K562 (cell line): ENCODE results near the gene OLFML1. TPM values are rescaled to one million over a fixed set of nuclear protein-coding genes. Genes with fewer than 3 reads are reported as not detected.

Experiments
- ATAC-seq: fragments of 200-7000 bp; cut with Tn5 transposase; 3 replicates; pipeline ENCODE4 v1.9.1; 2020; ENCODE audit warnings: moderate library complexity
- BruUV-seq: library from RNA; stranded (reverse); fragments of 400-500 nt; replicated peaks from 2 replicates; lab custom pipeline; 2021; lab: Mats Ljungman, UMichigan
- CTCF ChIA-PET: fragments of 300-600 bp; formaldehyde crosslinking; extraction: SDS; loops from one replicate; lab custom pipeline; 2021; ENCODE audit warnings: low intra/inter-chr PET ratio; lab: Yijun Ruan, JAX
- POLR2A ChIA-PET: fragments of 300-600, 350-650 bp; sonication (Branson Sonifier 250); formaldehyde crosslinking; extraction: SDS; loops from one replicate; lab custom pipeline; 2021; ENCODE audit warnings: antibody characterized with exemption, inconsistent platforms; lab: Yijun Ruan, JAX
- DNase-seq, 4 experiments: peaks; one replicate each; pipeline versions ENCODE4 v3.0.0 to v3.0.0-alpha.2; 2011 to 2018; ENCODE audit warnings: low spot score in 3 of 4, mixed read lengths in 3 of 4; ENCODE audit errors: extremely low read depth in 1 of 4
- FAIRE-seq: peaks from 2 replicates; lab custom pipeline; 2011; peaks lifted over from hg19 to GRCh38; lab: Jason Lieb, UNC
- H2AFZ ChIP-seq: 2 replicates; pipeline ENCODE4 v1.6.0; 2011; ENCODE audit warnings: low read depth, low read length, control low read depth, inconsistent platforms
- H3K27ac ChIP-seq: fragments of 200-600 bp; 3 replicates; pipeline ENCODE4 v1.8.0; 2011; ENCODE audit warnings: low read depth, mild to moderate bottlenecking, control low read depth, inconsistent platforms, low read length, moderate library complexity, mixed read lengths; ENCODE audit errors: extremely low read depth
- H3K27me3 ChIP-seq, 2 experiments: fragments of 300-600 bp in 1 of 2; 2 replicates in 1 of 2; 3 replicates in 1 of 2; pipeline versions ENCODE4 v1.6.0 to v1.8.0; 2011; ENCODE audit warnings: inconsistent platforms in 2 of 2, low read length in 2 of 2, mild to moderate bottlenecking in 1 of 2, mixed read lengths in 1 of 2, moderate library complexity in 1 of 2; ENCODE audit not compliant: control insufficient read depth in 2 of 2, insufficient read depth in 2 of 2
- H3K36me3 ChIP-seq: fragments of 300-600 bp; 3 replicates; pipeline ENCODE4 v1.8.0; 2011; ENCODE audit warnings: mild to moderate bottlenecking, low read length, inconsistent platforms; ENCODE audit not compliant: control insufficient read depth, insufficient read depth
- H3K4me1 ChIP-seq, 2 experiments: fragments of 200-600 bp in 1 of 2; replicated peaks in 1 of 2; 2 replicates in 1 of 2; 3 replicates in 1 of 2; pipeline versions ENCODE4 v1.5.1 to v1.8.0; 2011; ENCODE audit warnings: inconsistent platforms in 2 of 2, low read length in 2 of 2, mild to moderate bottlenecking in 1 of 2, mixed read lengths in 1 of 2, moderate library complexity in 1 of 2; ENCODE audit not compliant: control insufficient read depth in 2 of 2, insufficient read depth in 2 of 2
- H3K4me2 ChIP-seq: 2 replicates; pipeline ENCODE4 v1.6.1; 2011; ENCODE audit warnings: low read length, control low read depth, inconsistent platforms, mixed read lengths; ENCODE audit not compliant: insufficient read depth
- H3K4me3 ChIP-seq: fragments of 200-600 bp; sonication (generic), shearing (Covaris generic); 2 replicates; pipeline ENCODE4 v1.5.1; 2016; ENCODE audit warnings: control low read depth, inconsistent platforms
- H3K79me2 ChIP-seq: fragments of 200-600 bp; 3 replicates; pipeline ENCODE4 v1.8.0; 2011; ENCODE audit warnings: low read length, inconsistent platforms; ENCODE audit not compliant: control insufficient read depth, insufficient read depth
- H3K9ac ChIP-seq, 2 experiments: 2 replicates each; pipeline versions ENCODE4 v1.6.0 to v1.6.1; 2011; ENCODE audit warnings: low read depth in 2 of 2, low read length in 2 of 2, control low read depth in 1 of 2, inconsistent platforms in 1 of 2, mild to moderate bottlenecking in 1 of 2, mixed read lengths in 1 of 2; ENCODE audit not compliant: insufficient read depth in 1 of 2
- H3K9me1 ChIP-seq: one replicate; pipeline ENCODE4 v1.6.0; 2011; ENCODE audit warnings: inconsistent platforms, mild to moderate bottlenecking, low read length, moderate library complexity; ENCODE audit not compliant: control insufficient read depth, insufficient read depth
- H3K9me3 ChIP-seq: replicated peaks from 2 replicates; pipeline ENCODE4 v1.5.1; 2011; ENCODE audit warnings: low read depth, low read length, inconsistent platforms; ENCODE audit not compliant: control insufficient read depth, insufficient read depth
- H4K20me1 ChIP-seq: replicated peaks from 2 replicates; pipeline ENCODE4 v1.6.1; 2011; ENCODE audit warnings: low read length, inconsistent platforms, mixed read lengths; ENCODE audit not compliant: control insufficient read depth, insufficient read depth
- CBFA2T2 ChIP-seq: fragments of 450-650 bp; conservative IDR thresholded peaks from 2 replicates; pipeline ENCODE4 v1.6.1; 2017; ENCODE audit warnings: mild to moderate bottlenecking
- CBFA2T3 ChIP-seq: fragments of 450-650 bp; IDR thresholded peaks from 2 replicates; pipeline ENCODE4 v1.6.1; 2017
- RBM25 ChIP-seq: fragments of 200-400 bp; formaldehyde crosslinking; IDR thresholded peaks from 2 replicates; pipeline ENCODE4 v1.6.1; 2018; ENCODE audit warnings: low read length, low read depth, moderate library complexity; ENCODE audit not compliant: severe bottlenecking
- TAL1 ChIP-seq: fragments of 450-650 bp; IDR thresholded peaks from 2 replicates; pipeline ENCODE4 v1.6.1; 2016; ENCODE audit warnings: mild to moderate bottlenecking
- TCF3 ChIP-seq: sonication (generic); formaldehyde crosslinking; IDR thresholded peaks from 2 replicates; pipeline ENCODE4 v1.4.0; 2020; ENCODE audit warnings: mild to moderate bottlenecking, missing genetic modification reagents
- WHSC1 ChIP-seq: IDR thresholded peaks from one replicate; pipeline ENCODE4 v1.6.1; 2012; ENCODE audit warnings: low read length, control low read depth, inconsistent platforms
- WGBS: fragments of 100-300 bp; shearing (Covaris generic); methylation state at CpG from one replicate; pipeline ENCODE4 v1.1.6; 2016; ENCODE audit warnings: low coverage, mixed read lengths; ENCODE audit not compliant: insufficient coverage; ENCODE audit errors: missing lambda C conversion rate; 5-methylcytosine and 5-hydroxymethylcytosine counted together
- in situ Hi-C: fragments of 300-500 bp; cut with MboI; formaldehyde crosslinking; loops from 4 replicates; pipeline ENCODE4 v1.15.0; 2018; ENCODE audit warnings: inconsistent platforms, mixed read lengths
- intact Hi-C: fragments of 100-400 bp; cut with micrococcal nuclease; formaldehyde crosslinking; loops from 2 replicates; pipeline ENCODE4 v1.14.2; 2022
- polyA plus RNA-seq, 8 experiments: library from polyadenylated mRNA; depleted of rRNA in 4 of 8; stranded (reverse) in 5 of 8; unstranded in 3 of 8; fragments of >200 nt; fragmentation: Nextera tagmentation in 2 of 8; fragmentation: Illumina TruSeq in 1 of 8; extraction: Ambion mirVana in 2 of 8; extraction: Trizol in 1 of 8; gene quantifications; 2 replicates each; pipeline versions ENCODE4 v1.2.1 to v1.2.3, GENCODE V29; 2011 to 2014; ENCODE audit warnings: inconsistent platforms in 1 of 8, missing spikeins in 1 of 8
- total RNA-seq, 7 experiments: library from RNA; depleted of rRNA in 6 of 7; stranded (reverse); fragments of >200 nt in 6 of 7; fragmentation: Illumina TruSeq in 2 of 7; extraction: Trizol in 2 of 7; gene quantifications; 2 replicates each; pipeline versions ENCODE4 v1.2.1 to v1.2.3, GENCODE V29; 2011 to 2021; ENCODE audit warnings: low replicate concordance in 1 of 7
- TF ChIP-seq, protein P1 (sequence below): IDR thresholded peaks from 3 replicates; pipeline ENCODE4 v1.6.1; 2011; ENCODE audit warnings: borderline replicate concordance, mild to moderate bottlenecking; ENCODE audit not compliant: insufficient read length, insufficient read depth
- TF ChIP-seq, protein P2 (sequence below): fragments of 250-450 bp; sonication (Bioruptor Pico); IDR thresholded peaks from 2 replicates; pipeline ENCODE4 v1.8.0; 2022; ENCODE audit warnings: inconsistent platforms

The OLFML1 gene
- total and polyA plus RNA-seq, 9 of the 15 experiments (the other 6 are each of a cell fraction or from before 2014, with no cell fraction given) = not detected

DNA sequence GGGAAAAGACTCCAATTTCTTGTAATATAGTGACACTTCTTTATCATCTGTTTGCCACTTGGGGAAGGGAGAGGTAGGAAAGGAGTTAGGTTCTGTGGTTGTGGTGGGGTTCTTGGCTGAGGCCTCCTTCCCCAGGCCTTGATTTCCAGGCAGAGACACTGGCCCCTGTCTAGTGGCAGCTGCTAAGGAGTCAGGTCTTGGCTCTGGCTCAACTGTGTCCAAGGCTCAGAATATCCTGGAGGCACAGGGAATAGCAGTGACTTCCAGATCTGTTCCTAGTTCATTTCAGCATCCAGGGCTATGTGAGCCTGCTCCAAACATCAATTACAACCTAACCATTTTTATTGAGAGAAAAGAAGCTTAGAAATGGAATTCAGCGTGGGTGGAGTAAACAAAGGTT is 58.0 kb downstream of the OLFML1 start (continued):
- TF ChIP-seq, protein P1, sequence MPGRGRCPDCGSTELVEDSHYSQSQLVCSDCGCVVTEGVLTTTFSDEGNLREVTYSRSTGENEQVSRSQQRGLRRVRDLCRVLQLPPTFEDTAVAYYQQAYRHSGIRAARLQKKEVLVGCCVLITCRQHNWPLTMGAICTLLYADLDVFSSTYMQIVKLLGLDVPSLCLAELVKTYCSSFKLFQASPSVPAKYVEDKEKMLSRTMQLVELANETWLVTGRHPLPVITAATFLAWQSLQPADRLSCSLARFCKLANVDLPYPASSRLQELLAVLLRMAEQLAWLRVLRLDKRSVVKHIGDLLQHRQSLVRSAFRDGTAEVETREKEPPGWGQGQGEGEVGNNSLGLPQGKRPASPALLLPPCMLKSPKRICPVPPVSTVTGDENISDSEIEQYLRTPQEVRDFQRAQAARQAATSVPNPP = no peak
- TF ChIP-seq RBM25 = no peak

DNA sequence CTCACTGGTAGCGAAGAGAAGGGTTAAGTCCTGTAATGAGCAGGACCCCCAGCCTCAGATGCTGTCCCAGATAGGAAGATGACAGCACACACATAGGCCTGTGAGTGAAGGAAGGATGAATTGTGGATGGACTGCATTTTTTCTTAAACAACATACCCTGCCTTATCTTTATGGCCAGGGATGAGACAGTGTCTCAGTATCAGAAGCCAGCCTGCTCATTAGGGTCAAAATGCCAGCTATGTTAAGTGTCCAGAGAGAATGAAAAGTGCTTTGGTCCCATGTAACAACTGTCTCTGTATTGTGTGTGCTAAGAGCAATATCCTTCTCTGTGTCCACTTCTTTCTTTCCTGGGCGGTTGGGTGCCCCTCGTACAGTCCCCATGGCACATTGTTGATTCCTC is 58.7 kb downstream of the OLFML1 start:
- H3K9ac ChIP-seq = no peak overlapping the region
- H3K4me1 ChIP-seq = no peaks in the 10 kb centered on the region; a peak in 2 of 5 replicates
- DNase-seq (peak in 1 of 4 experiments; percentile 5), FAIRE-seq (no peak), ATAC-seq (no peak)
- H3K27ac ChIP-seq = no peak overlapping the region
- H3K79me2 ChIP-seq = no peaks in the 10 kb centered on the region
- H3K9me3 ChIP-seq = no peaks in the 10 kb centered on the region
- no peaks in the 10 kb centered on the region for H4K20me1 ChIP-seq
- WGBS = 0% methylated on average over 3 of the region's 3 CpGs
- H2AFZ ChIP-seq = no peak overlapping the region
- H3K9me1 ChIP-seq = no peaks in the 10 kb centered on the region
- ChIA-PET CTCF (no interaction called here), POLR2A (interaction anchor here (0.6 kb wide), 1 partner anchor 231 kb away, joined by 3 read pairs; no protein-coding TSS in a partner anchor)
- H3K36me3 ChIP-seq = no peaks in the 10 kb centered on the region
- BruUV-seq = no TSS peak
- H3K27me3 ChIP-seq = peaks cover 0 to 34% of the 10 kb centered on the region in 2 experiments; a peak in 2 of 5 replicates
- H3K4me2 ChIP-seq = no peak overlapping the region
- intact Hi-C loops = no loop called here
- peak; percentile 22; the same call in 1 of the 2 replicates for TF ChIP-seq CBFA2T2
- peak; percentile 37; the same call in 1 of the 2 replicates for TF ChIP-seq TAL1
- TF ChIP-seq CBFA2T3 = peak; percentile 63
- no peak for TF ChIP-seq WHSC1
- peak; percentile 85 for TF ChIP-seq TCF3 (CRISPR knock-in tag)
- TF ChIP-seq, protein P2, sequence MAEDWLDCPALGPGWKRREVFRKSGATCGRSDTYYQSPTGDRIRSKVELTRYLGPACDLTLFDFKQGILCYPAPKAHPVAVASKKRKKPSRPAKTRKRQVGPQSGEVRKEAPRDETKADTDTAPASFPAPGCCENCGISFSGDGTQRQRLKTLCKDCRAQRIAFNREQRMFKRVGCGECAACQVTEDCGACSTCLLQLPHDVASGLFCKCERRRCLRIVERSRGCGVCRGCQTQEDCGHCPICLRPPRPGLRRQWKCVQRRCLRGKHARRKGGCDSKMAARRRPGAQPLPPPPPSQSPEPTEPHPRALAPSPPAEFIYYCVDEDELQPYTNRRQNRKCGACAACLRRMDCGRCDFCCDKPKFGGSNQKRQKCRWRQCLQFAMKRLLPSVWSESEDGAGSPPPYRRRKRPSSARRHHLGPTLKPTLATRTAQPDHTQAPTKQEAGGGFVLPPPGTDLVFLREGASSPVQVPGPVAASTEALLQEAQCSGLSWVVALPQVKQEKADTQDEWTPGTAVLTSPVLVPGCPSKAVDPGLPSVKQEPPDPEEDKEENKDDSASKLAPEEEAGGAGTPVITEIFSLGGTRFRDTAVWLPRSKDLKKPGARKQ (CRISPR knock-in tag) = no peak
- no peak overlapping the region for H3K4me3 ChIP-seq
- in situ Hi-C loops = no loop called here
